HG02970 (cell line): ENCODE data around the gene LCE1D.

Experiments
- ATAC-seq: cut with Tn5 transposase; IDR thresholded peaks from one replicate; pipeline ENCODE4 v1.9.1; 2021; ENCODE audit warnings: mild to moderate bottlenecking, moderate library complexity, moderate number of reproducible peaks; ENCODE audit not compliant: unreplicated experiment, low FRiP score

The LCE1D gene, protein sequence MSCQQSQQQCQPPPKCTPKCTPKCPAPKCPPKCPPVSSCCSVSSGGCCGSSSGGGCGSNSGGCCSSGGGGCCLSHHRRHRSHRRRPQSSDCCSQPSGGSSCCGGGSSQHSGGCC

DNA sequence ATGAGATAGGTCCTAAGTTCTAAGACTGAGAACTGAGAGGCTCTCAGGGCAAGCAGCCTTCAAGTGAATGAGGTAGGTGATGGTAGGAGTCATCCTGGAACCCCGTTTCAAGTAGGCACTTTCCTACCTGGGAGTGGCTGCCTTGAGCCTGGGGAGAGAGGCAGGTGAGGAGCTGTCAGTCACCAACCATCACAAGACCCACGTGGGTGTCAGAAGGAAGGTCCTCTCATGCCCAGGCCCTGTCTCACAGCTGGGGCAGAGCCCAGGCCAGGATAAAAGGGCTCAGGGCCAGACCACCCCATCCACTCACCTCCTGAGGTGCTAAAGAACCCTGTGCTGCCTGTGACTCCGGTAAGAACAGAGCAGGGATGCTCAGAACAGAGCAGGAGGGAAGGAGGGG lies at the start of gene LCE1D:
LCE1D (plus strand) TSS at position 301 of the 400 bp plus-strand sequence. CDS start 1,074 bp downstream, outside the sequence.
- no peak for ATAC-seq

DNA sequence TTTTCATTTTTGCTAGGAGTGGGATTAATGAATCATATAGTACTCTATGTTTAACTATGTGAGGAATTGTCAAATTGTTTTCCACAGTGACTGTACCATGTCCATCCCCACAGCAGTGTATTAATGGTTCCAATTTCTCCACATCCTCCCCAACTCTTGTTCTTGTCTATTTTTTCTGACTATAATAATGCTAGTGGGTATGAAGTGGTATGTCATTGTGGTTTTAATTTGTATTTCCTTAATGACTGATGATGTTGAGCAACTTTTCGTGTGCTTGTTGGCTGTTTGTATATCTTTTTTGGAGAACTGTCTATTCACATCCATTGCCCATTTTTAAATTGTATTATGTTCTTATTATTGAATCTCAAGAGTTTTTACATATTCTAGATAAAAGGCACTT lies 48.7 kb upstream of the LCE1D start:
- no peak for ATAC-seq

DNA sequence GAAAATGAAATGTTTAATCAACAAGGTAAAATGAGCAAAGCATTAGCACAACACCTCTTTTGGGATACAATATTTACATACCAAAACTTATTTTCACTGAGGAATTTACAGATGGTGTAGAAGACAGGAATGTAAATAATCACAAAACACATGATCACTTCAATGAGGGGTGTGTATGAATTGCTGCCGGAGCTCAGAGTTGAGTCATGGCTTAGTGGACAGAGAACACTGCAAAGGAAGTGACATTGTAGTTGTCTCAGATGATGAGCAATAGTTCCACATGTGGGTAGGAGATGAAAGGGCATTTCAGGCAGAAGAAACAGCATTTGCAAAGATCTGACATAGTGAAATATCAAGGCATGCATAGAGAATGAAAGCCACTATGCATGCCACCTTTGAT lies 44.3 kb upstream of the LCE1D start:
- no peak for ATAC-seq

DNA sequence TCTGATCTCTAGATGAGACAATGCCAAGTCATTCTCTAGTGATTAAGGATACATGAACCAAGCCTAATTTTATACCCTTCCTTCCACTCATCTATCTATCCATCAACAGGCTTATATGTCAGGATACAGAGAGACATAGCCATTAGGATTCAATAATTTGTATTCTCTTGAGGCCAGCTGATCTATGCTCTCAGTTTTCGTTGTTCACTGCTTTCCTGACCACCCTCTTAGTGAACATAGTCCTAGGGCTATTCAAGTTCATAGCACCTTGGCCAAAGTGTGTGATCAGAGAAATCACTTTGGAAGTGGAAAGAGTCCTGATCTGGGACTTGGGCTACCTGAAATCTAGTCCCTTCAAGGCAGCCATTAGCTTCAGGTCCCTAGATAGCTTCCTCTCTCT lies 42.9 kb upstream of the LCE1D start:
- no peak for ATAC-seq

DNA sequence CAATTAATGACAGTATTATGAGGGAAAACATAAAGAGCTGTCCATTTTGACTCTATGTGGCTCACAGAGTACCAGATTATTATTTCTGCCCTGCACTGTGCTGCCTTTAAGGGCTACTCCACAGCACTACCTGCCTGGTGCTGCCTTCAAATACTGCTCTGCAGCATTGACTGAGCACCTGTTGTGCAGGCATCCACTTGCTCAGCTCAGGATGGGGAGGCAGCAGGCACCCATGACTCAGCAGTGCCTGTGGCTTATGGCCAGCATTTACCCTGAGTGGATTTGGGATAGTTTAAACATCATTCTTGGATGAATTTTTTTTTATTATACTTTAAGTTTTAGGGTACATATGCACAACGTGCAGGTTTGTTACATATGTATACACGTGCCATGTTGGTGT lies 39.6 kb upstream of the LCE1D start:
- ATAC-seq, result no peak

DNA sequence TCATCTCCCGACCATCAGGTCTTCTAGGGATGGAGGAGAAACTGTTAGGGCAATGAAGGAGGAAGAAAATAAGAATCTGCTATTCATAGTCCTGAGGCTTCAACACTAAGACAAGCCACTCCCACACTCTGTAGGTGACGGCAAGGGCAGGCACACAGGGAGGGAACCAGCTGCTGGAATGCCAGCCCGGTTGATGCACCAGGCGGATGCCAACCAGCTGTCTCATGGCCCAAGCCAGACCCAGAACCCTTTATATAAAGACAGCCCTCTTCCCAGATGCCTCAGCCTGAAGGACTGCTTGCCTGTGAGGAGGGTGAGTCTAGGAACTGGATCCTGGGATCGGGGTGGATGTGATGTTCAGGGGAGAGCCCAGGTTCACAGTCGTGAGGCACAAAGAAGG lies 38.8 kb upstream of the LCE1D start, which contains the start of gene KPRP:
KPRP (plus strand) TSS at position 279 of the 400 bp plus-strand sequence. CDS start 1,564 bp downstream, outside the sequence.
- ATAC-seq, result no peak

DNA sequence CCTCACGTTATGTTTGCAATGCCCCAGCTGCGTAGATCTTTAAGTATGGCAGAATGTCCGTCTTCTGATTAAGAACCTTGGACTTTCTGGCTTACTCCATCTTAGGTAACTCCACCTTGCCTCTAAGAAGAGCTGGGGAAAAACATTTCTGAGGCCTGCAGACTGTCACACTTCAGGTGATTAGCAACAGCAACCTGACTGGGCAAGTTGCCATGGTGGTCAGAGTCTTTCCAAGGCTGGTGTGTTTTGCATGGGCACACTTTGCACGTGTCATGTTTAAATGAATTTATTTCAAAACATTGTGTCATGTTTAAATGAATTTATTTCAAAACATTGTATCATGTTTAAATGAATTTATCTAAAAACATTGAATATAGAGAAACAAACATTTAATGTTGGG lies 37.9 kb upstream of the LCE1D start:
- no peak for ATAC-seq

DNA sequence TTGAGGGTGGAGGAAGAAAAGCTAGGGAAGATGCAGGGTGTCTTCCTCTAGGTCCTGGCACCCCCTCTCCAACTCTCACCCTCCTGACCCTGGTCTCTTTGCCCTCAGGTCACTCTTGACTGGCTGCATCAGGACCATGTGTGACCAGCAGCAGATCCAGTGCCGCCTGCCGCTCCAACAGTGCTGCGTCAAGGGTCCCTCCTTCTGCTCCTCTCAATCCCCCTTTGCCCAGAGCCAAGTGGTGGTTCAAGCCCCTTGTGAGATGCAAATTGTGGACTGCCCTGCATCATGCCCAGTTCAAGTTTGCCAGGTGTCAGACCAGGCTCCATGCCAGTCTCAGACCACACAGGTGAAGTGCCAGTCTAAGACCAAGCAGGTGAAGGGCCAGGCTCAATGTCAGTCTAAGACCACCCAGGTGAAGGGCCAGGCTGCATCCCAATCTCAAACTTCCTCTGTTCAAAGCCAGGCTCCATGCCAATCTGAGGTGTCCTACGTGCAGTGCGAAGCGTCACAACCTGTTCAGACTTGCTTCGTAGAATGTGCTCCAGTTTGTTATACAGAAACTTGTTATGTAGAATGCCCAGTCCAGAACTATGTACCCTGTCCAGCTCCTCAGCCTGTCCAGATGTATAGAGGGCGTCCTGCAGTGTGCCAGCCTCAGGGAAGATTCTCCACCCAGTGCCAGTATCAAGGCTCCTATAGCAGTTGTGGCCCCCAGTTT lies 36.9 kb upstream of the LCE1D start:
- ATAC-seq, result no peak

DNA sequence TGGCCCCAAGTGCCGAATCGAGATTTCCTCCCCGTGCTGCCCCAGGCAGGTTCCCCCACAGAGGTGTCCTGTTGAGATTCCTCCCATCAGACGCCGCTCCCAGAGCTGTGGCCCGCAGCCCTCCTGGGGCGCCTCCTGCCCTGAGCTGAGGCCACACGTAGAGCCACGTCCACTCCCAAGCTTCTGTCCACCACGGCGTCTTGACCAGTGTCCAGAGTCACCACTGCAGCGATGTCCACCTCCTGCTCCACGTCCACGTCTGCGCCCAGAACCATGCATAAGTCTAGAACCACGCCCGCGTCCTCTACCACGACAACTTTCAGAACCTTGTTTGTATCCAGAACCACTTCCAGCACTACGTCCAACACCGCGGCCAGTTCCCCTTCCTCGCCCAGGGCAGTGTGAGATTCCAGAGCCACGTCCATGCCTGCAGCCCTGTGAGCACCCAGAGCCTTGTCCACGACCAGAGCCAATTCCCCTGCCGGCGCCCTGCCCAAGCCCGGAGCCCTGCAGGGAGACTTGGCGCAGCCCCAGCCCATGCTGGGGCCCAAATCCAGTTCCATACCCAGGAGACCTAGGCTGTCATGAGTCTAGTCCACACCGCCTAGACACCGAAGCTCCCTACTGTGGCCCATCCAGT lies 35.9 kb upstream of the LCE1D start:
- no peak for ATAC-seq

DNA sequence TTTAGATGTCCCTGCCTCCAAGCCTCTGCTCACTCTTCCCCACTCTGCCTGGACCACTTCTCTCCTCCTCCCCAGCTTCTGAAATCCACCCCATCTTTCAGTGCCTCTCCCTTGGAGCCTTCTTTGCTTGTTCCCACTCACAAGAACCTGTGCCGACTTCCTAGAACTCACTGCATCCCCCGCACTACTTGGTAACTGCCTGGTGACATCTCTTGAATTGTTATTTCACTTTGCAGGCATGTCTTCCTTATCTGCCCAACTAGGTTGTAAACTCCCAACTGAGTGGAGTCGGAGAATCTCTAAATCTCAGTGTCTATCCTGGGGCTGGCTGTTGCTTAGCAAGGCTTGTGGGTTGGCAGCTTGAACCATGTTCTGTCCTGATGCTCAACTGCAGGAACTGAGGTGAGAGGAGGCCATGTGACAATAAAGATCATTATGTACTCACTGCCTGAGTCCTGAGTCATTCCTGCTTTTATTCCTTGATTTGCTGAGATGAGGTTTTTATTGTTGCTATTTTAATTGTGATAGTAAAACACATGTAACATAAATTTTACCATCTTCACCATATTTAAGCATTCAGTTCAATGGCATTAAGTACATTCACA lies 34.8 kb upstream of the LCE1D start:
- no peak for ATAC-seq

DNA sequence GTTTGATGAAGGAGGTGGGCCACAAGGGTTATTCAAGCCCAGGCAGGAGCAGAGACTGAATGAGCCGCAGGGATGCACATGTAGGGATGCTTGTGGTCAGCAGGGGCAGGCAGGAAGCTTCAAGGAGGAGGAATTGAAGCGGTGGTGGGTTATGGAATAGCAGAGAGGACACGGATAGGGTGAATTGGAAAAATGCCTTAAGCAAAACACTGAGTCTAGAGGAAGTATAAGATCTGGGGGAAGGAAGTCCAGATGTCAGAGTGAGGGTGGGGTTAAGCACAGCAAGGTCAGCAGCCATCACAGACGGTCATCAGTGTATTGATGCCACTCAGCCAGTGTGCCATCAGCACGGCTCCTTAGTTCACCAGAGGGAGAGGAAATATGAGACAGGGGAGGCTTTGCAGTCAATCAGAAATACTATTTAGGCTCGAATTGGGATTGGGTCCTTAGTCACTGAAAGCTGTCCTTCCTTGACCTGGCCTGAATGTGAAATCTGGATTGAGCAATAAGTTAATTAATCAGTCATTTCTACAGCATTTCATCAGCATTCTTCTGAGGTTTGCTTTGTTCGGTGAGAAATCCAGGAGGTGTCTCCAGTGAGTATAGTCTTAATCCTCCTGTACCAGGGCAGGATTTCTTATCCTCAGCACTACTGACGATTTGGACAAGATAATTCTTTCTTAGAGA lies 27.5 kb upstream of the LCE1D start:
- no peak for ATAC-seq

DNA sequence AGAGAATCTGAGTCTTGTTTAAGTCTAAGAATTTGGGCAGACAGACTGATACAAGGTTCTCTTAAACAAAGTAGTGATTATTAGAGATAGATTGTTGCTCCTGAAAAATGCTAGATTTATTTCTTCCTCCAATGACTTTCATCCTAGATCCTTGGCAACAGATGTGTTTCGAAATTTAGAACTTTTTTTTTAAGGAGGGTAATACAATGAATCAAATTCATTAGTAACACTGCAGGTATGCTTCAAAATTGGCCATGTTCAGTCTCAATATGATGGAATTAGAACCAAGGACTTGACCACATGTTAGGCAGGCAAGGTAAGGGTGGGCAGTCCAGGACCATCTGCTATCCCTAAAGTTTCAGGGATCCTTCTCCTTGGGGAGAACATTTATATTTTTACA lies 26.1 kb upstream of the LCE1D start:
- no peak for ATAC-seq

DNA sequence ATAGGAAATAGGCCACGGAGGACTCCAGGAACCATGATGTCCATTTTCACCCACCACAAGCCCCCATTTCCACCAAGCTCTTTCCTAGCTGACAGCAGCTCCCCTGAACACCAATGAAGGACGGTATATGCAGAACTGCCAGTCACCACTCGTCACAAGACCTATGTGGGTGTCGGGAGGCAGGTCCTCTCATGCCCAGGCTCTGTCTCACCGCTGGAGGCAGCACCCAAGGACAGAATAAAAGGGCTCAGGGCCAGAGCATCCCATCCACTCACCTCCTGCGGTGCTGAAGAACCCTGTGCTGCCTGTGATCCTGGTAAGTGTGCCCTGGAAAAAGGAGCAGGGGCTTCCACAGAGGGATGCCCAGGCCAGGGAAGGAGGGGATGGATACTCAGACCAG lies 21.6 kb upstream of the LCE1D start, which contains the start of gene LCE1F:
LCE1F (plus strand) TSS at position 266 of the 400 bp plus-strand sequence. CDS start 1,232 bp downstream, outside the sequence.
- no peak for ATAC-seq

DNA sequence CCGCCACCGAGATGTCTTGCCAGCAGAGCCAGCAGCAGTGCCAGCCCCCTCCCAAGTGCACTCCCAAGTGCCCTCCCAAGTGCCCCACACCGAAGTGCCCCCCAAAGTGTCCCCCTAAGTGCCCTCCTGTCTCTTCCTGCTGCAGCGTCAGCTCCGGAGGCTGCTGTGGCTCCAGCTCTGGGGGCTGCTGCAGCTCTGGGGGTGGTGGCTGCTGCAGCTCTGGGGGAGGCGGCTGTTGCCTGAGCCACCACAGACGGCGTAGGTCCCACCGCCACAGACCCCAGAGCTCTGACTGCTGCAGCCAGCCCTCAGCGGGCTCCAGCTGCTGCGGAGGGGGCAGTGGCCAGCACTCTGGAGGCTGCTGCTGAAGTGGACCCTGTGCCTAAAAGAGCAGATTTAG lies 20.2 kb upstream of the LCE1D start:
- no peak for ATAC-seq

DNA sequence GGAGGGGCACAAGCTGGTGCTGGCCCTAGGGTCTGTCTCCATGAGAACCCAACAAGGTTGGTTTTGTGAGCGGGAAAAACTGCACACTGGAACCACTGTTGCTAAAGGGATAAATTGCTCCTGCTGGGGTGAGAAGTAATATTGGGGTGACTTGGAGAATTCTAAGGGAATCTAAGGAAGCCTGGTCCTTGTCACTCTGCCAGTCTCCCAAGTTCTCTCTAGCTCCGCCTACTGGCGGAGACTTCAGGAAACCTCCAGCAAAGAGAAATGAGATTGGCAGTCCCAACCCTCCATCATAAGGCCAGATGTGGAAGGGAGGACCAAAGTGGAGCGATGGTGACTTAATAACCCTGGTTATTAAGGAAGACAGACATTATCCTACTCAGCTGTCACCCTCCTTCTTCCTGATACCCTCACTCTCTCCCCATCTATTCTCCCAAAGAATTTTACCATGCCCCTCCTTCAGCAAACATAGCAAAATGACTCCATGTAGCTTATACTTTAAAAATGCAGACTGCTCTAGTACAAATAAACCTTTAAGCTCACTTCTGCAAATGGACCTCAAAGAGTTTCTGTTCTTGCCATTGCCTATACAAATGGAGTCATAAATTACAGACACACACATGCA lies 18.9 kb upstream of the LCE1D start:
- no peak for ATAC-seq

DNA sequence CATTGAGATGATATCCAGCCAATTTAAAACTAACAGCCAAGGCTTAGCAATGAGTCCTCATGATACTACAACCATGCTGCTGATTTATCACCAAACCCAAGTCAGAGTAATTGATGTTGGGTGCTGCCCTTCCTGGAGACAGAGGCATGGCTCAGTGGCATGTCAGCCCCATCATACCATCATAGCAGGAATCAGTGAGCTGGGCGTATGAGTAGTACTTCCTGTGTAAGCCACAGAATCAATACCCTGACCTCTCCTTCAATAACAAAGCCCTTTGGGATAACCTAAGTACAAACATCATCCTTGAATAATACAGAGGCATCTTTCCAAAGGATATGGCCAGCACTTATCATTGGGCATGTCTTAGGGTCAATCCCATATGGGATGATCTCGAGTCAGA lies 13.4 kb upstream of the LCE1D start:
- ATAC-seq, result no peak

DNA sequence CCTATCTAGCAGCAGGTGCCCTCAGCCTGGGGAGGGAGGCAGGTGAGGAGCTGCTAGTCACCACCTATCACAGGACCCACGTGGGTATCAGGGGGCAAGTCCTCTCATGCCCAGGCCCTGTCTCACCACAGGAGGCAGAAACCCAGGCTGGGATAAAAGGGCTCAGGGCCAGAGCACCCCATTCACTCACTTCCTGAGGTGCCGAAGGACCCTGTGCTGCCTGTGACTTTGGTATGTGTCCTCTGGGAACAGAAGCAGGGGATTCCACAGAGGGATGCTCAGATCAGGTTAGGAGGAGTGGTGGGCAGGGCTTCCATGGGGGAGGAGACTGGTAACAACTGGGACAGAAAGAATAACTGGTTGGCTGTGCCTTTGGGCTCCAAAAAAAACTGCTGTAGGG lies 10.4 kb upstream of the LCE1D start, which contains the start of gene LCE1E:
LCE1E (plus strand) TSS at position 181 of the 400 bp plus-strand sequence. CDS start 1,043 bp downstream, outside the sequence.
- ATAC-seq, result no peak

DNA sequence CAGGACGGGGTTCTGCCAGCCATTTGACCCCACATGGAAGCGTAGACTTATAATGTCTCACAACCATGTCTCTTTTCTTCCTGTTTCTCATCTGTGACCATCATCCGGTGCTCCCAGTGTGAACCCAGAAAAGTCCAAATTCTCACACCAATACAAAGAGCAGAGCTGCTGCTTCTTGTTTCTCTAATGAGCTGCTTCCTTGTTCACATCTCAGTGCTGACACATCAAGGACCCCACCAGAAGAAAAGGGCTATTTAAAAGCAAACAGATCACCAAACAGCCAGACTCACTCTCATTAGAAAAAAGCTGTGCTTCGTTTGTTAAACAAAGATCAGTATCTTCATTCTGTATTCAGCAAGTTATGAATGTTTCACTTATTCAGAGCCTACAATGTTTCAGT lies 835 bp upstream of the LCE1D start:
- no peak for ATAC-seq

DNA sequence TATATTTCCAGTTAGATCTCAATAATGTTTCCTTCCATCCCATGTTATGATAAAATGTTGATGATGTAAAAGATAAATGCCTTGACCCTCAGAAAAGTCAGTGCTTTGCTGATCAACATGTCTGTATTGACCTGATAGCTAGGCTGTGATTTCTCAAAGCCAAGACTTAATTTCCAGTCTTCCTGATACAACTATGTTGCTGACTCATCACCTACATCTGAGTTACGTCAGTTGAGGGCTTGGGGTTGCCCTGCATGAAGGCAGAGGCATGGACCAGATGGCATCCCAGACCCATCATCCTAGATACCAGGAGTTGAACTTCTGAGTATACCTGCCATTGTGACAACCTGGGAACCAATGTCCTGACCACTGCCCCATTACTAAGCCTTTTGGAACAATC lies 4.8 kb downstream of the LCE1D start:
- no peak for ATAC-seq

DNA sequence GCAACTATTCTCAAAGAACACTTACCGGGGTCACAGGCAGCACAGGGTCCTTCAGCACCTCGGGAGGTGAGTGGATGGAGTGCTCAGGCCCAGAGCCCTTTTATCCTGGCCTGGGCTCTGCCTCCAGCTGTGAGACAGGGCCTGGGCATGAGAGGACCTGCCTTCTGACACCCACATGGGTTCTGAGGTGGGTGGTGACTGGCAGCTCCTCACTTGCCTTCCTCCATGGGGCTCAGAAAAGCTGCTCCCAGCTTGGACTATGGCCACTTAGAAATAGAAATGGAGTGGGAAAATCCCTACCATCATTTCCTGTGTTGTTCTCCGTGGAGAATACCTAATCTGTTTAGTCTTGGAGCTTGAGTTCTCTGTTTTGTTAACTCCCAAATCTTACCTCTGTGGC lies 10.1 kb downstream of the LCE1D start, which contains the start of gene LCE1C:
LCE1C (minus strand) TSS at position 76 of the 400 bp plus-strand sequence. CDS start 1,173 bp downstream, outside the sequence.
- ATAC-seq, result no peak
